ENCODE results near the gene GUCY2D.
A peak's percentile ranks its signal among the peaks of the same experiment; 100 is the strongest.
"Not testable (repeated sequence)": the region's sequence is repeated elsewhere in the genome, so short reads cannot be mapped to it uniquely, and the experiment has no call there.

GUCY2D gene

DNA sequence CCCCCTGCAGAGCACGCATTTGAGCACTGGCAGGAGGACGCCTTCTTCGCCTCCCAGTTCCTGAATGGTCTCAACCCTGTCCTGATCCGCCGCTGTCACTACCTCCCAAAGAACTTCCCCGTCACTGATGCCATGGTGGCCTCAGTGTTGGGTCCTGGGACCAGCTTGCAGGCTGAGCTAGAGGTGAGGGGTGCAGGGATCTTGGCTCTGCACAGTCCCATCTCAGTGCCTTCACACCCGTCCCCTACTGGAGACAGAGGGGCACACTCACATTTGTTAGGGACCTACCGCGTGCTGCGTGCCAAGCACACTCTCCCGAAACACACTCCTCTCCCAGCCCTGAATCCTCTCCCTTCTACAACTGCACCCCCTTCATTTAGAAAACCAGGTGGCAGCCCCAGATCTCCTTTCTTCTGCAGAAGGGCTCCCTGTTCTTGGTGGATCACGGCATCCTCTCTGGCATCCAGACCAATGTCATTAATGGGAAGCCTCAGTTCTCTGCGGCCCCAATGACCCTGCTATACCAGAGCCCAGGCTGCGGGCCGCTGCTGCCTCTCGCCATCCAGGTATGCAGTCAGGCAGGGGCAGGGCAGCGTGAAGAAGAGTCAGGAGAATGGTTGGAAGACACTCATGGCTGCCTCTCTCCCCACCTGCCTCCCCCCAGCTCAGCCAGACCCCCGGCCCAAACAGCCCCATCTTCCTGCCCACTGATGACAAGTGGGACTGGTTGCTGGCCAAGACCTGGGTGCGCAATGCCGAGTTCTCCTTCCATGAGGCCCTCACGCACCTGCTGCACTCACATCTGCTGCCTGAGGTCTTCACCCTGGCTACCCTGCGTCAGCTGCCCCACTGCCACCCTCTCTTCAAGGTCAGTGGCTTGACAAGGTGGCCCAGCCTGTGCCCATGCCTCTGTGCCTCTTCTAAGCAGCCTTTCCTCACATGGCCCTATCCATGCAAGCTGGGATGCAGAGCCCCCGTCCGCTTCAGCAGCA is 42.7 kb downstream of the GUCY2D start:
- DNase-seq (ENCODE audit: low read depth in 2 of 2, low spot score in 1 of 2): no peak

DNA sequence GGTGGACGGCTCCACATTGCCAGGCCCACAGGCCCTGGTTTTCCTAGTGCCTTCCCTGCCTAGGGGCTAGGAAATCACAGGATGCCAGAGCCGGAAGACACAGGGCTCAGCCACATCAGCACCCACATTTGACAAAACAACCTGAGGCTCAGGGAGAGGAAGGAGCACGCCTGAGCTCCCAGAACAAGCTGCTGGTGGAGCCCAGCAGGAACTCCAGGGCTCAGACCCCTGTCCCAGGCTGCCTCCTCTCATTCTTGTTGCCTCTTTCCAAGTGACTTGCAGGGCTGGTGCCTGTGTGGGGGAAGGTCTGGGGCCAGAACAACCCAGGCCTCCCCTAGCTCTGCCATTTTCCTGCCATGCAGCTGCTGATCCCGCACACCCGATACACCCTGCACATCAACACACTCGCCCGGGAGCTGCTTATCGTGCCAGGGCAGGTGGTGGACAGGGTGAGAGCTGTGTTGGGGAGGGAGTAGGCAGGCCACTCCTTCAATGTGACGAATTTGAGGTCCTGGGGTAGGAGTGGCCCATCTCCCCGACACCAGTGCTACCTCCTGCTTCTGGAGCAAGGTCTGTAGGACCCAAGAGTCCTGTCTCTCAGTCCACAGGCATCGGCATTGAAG is 44.0 kb downstream of the GUCY2D start:
- no peak for DNase-seq (ENCODE audit: low read depth in 2 of 2, low spot score in 1 of 2)

DNA sequence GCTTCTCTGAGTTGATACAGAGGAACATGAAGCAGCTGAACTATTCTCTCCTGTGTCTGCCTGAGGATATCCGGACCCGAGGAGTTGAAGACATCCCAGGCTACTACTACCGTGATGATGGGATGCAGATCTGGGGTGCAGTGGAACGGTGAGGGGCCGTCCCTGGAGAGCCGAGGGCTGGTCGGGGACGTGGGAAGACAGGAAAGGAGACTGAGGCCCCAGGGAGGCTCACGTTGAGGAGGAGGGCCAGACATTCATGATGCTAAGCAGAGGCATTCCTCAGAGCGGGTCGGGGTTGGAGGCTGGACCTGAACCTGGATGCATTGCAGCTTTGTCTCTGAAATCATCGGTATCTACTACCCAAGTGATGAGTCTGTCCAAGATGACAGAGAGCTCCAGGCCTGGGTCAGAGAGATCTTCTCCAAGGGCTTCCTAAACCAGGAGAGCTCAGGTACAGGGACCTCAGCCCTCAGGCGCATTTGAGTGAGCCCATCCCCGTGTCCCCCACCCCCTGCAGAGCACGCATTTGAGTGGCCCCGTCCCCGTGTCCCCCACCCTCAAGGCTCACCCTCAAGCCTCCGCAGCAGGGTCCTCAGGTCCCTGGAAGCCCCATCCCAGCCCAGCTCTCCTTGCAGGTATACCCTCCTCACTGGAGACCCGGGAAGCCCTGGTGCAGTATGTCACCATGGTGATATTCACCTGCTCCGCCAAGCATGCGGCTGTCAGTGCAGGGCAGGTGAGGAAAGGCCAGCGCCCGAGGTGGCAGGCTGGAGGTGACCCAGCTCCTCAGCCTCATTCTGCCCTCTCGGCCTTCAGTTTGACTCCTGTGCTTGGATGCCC is 44.7 kb downstream of the GUCY2D start:
- DNase-seq (ENCODE audit: low read depth in 2 of 2, low spot score in 1 of 2): no peak

DNA sequence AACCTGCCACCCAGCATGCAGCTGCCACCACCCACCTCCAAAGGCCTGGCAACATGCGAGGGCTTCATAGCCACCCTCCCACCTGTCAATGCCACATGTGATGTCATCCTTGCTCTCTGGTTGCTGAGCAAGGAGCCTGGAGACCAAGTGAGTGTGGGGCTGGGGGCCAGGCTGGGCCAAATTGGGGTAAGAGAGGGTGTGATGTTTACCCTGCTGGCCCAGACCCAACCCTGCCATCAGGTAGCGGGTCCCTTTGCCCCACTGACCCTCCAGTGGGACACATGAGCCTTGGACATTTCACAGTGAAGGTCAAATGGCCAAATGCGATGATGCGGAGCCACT is 45.3 kb downstream of the GUCY2D start:
- no peak for DNase-seq (ENCODE audit: low read depth in 2 of 2, low spot score in 1 of 2)

DNA sequence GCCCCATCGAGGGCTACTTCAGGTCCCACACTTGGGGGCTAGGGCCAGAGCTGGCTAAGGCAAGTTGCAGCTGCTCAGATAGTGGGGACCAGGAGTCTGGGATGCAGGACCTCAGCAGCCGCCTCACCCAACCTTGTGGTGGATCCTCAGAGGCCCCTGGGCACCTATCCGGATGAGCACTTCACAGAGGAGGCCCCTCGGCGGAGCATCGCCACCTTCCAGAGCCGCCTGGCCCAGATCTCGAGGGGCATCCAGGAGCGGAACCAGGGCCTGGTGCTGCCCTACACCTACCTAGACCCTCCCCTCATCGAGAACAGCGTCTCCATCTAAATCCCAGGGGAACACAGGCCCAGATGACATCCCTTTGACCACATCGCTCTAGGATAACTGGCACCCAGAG is 45.8 kb downstream of the GUCY2D start:
- no peak for DNase-seq (ENCODE audit: low read depth in 2 of 2, low spot score in 1 of 2)

DNA sequence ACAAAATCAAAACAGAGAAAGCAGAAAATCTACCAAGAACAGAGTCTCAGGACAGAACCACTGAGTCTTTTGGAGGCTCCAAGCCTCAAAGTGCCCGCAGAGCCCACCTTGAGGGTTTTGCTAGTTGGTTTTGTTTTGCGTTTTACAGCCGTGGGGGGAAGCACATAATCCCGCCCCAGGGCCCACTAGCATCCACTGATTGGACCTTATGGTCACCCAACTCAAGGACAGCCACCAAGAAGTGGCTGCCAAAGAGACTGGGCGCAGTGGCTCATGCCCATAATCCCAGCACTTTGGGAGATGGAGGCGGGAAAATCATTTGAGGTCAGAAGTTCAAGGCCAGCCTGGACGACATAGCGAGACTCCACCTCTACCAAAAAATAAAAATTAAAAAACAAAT is 46.3 kb downstream of the GUCY2D start:
- DNase-seq (ENCODE audit: low read depth in 2 of 2, low spot score in 1 of 2): no peak

DNA sequence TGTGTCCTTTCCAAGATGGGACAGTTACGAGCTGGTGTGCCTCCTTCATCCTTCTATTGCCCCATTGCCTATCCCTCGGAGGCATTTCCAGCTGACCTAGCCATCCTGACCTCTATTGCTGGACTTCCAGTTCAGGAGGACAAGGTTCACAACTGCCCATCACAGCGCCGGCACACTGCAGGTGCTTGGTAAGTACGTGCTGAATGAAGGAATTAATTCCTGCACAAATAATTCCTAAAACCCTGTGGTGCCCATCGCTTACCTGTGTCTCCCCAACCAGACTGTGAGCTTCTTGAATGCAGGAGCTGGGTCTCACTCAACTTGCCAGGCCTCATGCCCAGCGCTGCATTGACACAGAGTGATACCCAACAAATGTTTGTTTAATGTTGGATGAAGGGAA is 49.4 kb downstream of the GUCY2D start:
- no peak for DNase-seq (ENCODE audit: low read depth in 2 of 2, low spot score in 1 of 2)

DNA sequence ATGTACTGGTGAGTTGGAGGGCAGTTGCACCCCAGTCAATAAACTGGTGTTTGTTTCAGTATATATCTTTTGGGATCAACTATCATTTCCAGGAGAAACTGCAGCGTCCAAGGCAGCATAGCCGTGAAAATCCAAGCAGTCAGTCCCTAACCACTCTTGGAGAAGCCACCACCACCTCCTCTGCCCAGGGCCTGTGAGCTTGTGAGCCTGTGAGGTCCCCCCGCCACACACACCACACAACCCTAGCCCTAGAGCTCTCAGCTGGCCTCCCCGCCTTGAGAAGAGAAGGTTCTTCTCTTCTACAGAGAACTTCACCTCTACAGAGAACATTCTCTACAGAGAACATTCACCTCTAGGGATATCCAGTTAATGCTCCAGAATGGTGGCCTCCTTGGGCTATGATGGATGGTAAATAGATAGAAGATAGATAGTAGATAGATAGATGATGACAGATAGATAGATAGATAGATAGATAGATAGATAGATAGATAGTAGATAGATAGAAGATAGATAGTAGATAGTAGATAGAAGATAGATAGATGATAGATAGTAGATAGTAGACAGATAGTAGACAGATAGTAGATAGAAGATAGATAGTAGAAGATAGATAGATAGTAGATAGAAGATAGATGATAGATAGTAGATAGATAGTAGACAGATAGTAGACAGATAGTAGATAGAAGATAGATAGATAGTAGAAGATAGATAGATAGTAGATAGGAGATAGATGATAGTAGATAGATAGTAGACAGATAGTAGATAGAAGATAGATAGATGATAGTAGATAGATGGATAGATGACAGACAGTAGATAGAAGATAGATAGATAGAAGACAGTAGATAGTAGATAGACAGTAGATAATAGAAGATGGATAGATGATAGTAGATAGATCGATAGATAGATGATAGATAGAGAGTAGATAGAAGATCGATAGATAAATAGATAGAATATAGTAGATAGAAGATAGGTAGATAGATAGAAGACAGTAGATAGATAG is 50.1 kb downstream of the GUCY2D start:
- DNase-seq (ENCODE audit: low read depth in 2 of 2, low spot score in 1 of 2): no peak

DNA sequence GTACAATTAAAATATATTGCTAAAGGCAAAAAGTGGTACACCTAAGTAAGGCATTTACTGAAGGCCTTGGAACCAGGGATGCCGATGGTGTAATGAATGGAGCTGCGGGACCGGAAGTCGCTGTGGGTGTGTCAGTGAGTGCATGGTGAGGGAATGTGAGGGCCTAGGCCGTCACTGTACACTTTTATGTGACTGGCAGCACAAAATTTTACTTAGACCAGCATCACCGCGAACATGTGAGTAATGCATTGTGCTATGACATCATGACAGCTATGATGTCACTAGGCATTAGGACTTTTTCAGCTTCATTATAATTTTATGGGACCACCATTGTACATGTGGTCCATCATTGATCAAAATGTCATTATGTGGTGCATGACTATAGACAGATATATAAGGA is 51.2 kb downstream of the GUCY2D start:
- DNase-seq (ENCODE audit: low read depth in 2 of 2, low spot score in 1 of 2): no peak

DNA sequence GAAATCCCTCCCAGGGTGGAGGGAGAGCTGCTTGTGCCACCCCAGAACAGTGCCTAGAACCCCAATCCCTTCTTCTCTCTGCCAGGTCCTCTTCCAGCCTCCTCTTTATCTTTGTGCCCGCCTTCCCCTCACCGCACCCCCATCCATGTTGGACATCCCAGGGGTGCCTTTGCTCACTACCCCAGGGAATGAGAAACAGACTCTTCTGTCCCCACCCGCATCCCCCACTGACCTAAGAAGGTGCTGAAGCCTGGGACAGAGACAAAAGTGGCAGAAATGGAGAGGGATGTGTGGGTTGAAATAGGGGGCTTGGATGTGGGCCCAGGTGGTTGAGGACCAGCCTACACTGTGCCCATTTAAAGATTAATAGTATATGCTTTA is 53.4 kb downstream of the GUCY2D start:
- no peak for DNase-seq (ENCODE audit: low read depth in 2 of 2, low spot score in 1 of 2)

DNA sequence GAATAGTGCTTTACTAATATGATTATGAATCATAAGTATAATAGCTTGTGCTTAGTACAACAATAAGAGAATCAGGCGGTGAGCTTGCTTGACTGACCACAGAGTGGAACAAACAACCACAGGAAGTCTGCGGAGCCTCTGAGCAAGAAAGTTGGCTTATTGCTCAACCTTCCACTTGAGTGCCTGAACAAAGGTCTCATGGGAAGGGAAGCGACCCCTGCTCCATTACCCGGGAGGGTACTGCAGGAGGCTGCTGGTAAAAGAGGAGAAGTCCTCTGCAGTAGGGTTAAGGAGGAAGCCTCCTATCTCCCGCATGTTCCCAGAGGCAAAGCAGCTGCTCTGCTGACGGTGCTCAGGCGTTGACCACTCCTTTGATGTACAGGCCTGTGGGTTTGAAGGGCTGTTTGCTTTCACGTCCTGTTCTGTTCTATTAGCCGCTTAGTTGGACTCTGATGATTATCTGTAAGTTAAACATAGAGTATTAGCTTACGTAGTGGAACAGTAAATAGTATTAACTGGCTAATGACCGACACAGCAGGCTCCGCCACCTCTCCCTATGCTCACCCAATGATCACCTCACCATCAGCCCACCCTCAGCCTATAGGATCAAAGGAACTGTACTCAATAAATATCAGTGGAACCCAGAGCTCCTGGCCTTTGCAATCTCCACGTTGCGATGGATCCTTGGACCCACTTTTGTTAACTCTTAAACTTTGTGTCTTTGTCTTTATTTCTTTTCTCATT is 54.0 kb downstream of the GUCY2D start:
- peak in 1 of 2 donors; percentile 25 for DNase-seq (ENCODE audit: low read depth in 2 of 2, low spot score in 1 of 2)

DNA sequence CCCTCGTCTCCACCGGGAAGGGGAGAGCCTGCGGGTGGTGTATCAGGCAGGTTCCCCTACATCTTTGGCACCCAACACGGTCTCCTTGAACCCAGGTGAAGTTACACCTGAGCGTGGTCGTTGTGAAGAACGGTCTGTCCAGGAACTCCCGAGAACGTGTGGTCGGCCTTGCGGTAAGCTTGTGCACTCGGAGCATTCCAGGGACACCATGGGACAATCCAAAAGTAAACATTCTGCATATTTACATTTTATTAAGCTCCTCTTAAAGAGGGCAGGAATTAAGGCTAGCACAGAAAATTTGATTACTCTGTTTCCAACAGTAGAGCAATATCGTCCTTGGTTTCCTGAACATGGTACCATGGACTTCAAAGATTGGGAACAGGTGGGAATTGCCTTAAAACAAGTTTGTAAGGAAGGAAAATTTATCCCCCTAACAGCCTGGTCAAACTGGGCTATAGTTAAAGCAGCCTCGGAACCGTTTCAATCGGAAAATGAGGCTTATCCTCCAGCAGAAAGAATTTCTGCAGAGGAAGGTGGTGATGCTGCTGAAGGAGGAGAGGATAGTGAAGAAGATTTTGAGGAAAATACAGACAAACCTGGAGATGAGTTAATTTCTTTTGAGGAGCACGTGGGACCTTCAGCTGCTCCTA is 54.7 kb downstream of the GUCY2D start:
- no peak for DNase-seq (ENCODE audit: low read depth in 2 of 2, low spot score in 1 of 2)

DNA sequence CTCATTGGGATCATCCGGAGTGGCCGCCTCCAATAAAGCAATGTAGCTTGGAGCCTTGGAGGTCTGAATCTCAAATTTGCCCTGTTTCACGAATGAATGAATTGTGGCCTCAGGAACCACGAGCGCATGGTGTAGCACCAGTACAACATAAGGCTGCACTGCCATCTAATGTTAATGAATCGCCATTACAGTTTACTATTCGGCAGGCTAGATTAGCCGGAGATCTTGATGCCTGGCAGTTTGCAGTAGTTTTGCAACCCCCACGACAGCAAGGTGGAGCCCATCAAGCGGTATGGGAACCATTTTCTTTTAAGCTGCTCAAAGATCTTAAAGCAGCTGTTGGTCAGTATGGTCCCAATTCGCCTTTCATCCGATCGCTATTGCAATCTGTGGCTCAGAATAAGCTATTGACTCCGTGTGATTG is 55.3 kb downstream of the GUCY2D start:
- no peak for DNase-seq (ENCODE audit: low read depth in 2 of 2, low spot score in 1 of 2)

DNA sequence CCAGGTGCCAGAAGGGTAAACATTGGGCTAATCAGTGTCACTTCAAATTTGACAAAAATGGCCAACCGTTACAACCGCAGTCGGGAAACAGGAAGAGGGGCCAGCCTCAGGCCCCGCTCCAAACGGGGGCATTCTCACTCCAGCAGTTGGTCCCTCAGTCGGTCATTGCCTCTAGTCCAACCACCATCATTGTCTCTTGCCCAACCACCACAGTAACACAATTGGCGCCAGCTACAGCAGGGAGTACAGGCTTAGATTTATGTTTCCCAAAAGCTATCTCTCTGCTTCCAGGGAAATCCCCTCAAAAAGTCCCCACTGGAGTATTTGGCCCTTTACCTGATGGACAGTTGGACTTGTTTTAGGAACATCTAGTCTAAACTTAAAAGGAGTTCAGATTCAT is 56.7 kb downstream of the GUCY2D start:
- no peak for DNase-seq (ENCODE audit: low read depth in 2 of 2, low spot score in 1 of 2)

DNA sequence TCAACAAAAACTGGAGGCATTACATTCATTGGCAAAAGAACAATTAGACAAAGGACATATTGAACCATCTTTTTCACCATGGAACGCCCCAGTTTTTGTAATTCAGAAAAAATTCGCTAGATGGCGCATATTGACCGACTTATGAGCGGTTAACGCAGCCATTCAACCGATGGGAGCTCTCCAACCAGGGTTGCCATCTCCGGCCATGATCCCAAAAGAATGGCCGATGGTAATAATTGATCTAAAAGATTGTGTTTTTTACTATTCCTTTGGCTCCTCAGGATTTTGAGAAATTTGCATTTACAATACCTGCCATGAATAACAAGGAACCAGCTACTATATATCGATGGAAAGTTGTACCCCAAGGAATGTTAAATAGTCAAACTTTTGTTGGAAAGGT is 57.9 kb downstream of the GUCY2D start:
- DNase-seq (ENCODE audit: low read depth in 2 of 2, low spot score in 1 of 2): peak in 1 of 2 donors; percentile 25

DNA sequence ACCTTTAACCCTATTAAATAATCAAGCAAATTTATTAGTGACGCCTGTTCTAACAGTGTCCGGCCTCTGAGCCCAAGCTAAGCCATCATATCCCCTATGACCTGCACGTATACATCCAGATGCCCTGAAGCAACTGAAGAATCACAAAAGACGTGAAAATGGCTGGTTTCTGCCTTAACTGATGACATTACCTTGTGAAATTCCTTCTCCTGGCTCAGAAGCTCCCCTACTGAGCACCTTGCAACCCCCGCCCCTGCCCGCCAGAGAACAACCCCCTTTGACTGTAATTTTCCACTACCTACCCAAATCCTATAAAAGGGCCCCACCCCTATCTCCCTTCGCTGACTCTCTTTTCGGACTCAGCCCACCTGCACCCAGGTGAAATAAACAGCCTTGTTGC is 59.4 kb downstream of the GUCY2D start:
- DNase-seq (ENCODE audit: low read depth in 2 of 2, low spot score in 1 of 2): not testable (repeated sequence)

DNA sequence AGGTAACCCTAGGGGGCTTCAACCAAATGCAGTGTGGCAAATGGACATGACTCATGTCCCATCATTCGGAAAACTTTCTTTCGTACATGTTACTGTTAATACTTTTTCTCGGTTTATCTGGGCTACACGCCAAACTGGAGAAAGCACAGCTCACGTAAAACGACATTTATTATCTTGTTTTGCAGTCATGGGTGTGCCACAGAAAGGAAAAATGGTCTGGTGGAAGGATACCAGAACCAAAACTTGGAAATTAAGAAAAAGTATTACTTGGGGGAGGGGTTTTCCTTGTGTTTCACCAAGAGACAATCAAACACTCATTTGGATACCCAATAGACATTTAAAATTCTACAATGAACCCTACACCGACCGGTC is 60.0 kb downstream of the GUCY2D start:
- no peak for DNase-seq (ENCODE audit: low read depth in 2 of 2, low spot score in 1 of 2)

DNA sequence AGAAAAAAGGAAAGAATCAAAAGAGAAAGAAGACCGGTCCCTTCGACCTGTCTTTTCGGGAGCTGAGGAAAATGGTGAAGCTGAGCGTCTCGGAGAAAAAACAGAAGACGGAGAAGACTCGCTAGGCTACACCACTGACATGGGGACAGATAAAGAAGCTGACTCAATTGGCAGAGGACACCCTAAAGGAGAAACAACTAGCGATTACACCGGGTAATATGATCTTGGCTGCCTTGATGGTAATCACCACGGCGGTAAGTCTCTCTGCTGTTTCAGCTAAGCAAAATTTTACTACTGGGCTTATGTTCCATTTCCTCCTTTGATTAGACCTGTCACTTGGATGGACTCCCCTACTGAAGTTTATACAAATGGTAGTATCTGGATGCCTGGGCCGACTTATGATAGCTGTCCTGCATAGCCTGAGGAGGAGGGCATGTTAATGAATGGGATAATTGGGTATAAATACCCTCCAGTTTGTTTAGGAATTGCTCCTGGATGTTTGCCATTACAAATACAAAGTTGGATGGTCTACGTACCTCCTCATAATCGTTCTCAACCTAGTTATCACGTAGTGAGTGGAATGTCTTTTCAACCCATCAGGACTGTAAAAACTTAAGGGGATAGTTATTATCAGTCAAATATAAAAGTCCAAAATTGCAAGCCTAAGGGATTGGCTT is 60.5 kb downstream of the GUCY2D start:
- DNase-seq (ENCODE audit: low read depth in 2 of 2, low spot score in 1 of 2): no peak

Measured in stimulated activated CD8-positive, alpha-beta memory T cell treated with anti-CD3 and anti-CD28 coated beads, Interleukin-4, amount 100 ng/mL, for 4 hours (primary cell).